Endometrial microvascular endothelial cells (primary cell): ENCODE results near the gene PHTF2. TPM values are rescaled to one million over a fixed set of nuclear protein-coding genes. Genes with fewer than 3 reads are reported as not detected.

Experiments
- in situ Hi-C: cut with HindIII; loops from 2 replicates; pipeline ENCODE4 v1.10.0; 2017; ENCODE audit warnings: low sequenced_read_pairs, low pct_unique_long_range_greater_than_20kb; ENCODE audit errors: inconsistent ontology term
- total RNA-seq: library from RNA; depleted of rRNA; stranded (reverse); fragments of >200 nt; gene quantifications from one replicate; pipeline ENCODE4 v1.2.3, GENCODE V29; 2015; ENCODE audit errors: inconsistent ontology term

Gene PHTF2
- total RNA-seq, 1 donor from 2014 or later: 18.6 TPM

GRCh38 chr7:78002715-78003114 is 204.1 kb downstream of the PHTF2 start:
- in situ Hi-C loops: no loop called here

- in situ Hi-C loops: no loop called here
Measured at GRCh38 chr7:78006063-78006755, 207.6 kb downstream of the PHTF2 start.

Other genes starting within 250 kb of the PHTF2 start
- 25.8 TPM for gene RSBN1L, start 102.3 kb upstream of the PHTF2 start, total RNA-seq
- 18.8 TPM for gene TMEM60, start 339 bp upstream of the PHTF2 start, total RNA-seq